Gastrocnemius medialis (tissue), 4 donors: ENCODE data around the gene NDUFA9.

Source experiments
- POLR2A ChIP-seq, 2 donors: fragments of 450-650 bp; IDR thresholded peaks; one replicate each; pipeline ENCODE4 v1.6.1; 2017; ENCODE audit warnings: antibody characterized with exemption in 2 of 2, mild to moderate bottlenecking in 2 of 2, moderate library complexity in 2 of 2
- TF ChIP-seq, protein P1 (sequence below), 5 experiments: fragments of 450-650 bp in 3 of 5; fragments of 200-600 bp in 2 of 5; sonication (generic) in 2 of 5; IDR thresholded peaks in 4 of 5; conservative IDR thresholded peaks in 1 of 5; 1 replicate in 4 of 5; 2 replicates in 1 of 5; pipeline ENCODE4 v1.5.1; 2016 to 2019; ENCODE audit warnings: antibody characterized with exemption in 5 of 5, mild to moderate bottlenecking in 3 of 5, moderate library complexity in 3 of 5

DNA sequence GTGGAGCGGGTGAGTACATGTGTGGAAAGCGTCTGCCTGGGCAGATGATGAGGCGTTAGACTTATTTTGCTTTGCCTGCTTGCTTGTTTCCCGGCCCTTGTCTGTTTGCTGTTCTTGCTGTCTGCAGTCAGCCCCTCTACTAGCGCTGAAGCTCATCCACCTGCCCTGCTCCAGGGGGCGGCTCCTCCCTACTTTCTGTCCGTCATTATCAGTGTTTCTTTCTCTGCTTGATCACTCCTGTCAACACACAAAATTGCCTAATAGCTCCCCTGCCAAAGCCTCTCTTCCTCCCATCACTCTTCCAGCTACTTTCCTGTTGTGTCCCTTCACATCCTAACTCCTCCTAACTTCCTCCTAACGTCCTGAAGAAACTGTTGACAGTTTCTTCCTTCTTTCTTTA is 36.4 kb downstream of the NDUFA9 start:
- TF ChIP-seq POLR2A (IDR thresholded peaks at IDR 0.05), result no peak
- TF ChIP-seq, protein P1, sequence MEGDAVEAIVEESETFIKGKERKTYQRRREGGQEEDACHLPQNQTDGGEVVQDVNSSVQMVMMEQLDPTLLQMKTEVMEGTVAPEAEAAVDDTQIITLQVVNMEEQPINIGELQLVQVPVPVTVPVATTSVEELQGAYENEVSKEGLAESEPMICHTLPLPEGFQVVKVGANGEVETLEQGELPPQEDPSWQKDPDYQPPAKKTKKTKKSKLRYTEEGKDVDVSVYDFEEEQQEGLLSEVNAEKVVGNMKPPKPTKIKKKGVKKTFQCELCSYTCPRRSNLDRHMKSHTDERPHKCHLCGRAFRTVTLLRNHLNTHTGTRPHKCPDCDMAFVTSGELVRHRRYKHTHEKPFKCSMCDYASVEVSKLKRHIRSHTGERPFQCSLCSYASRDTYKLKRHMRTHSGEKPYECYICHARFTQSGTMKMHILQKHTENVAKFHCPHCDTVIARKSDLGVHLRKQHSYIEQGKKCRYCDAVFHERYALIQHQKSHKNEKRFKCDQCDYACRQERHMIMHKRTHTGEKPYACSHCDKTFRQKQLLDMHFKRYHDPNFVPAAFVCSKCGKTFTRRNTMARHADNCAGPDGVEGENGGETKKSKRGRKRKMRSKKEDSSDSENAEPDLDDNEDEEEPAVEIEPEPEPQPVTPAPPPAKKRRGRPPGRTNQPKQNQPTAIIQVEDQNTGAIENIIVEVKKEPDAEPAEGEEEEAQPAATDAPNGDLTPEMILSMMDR (IDR thresholded peaks at IDR 0.05 in 4 of 5, conservative IDR thresholded peaks at IDR 0.05 in 1 of 5), result no peak
